Mesenchymal stem cell (in vitro differentiated cells and primary cell): ENCODE data around the gene AQP2.

ENCODE experiments used
- DNase-seq: peaks from one replicate; pipeline ENCODE4 v3.0.0-alpha.2; 2013
- H2AFZ ChIP-seq: one replicate; pipeline ENCODE4 v1.6.1; 2013; ENCODE audit warnings: low read depth, mild to moderate bottlenecking, control low read depth, inconsistent platforms, low read length, moderate library complexity
- H2AK5ac ChIP-seq: 2 replicates; pipeline ENCODE4 v1.6.1; 2013; ENCODE audit warnings: low read length, moderate library complexity, mild to moderate bottlenecking, inconsistent platforms; ENCODE audit not compliant: severe bottlenecking
- H2BK120ac ChIP-seq: one replicate; pipeline ENCODE4 v1.6.1; 2013; ENCODE audit warnings: low read depth, mild to moderate bottlenecking, inconsistent platforms, low read length, moderate library complexity
- H2BK12ac ChIP-seq, 2 experiments: one replicate each; pipeline ENCODE4 v1.6.1; 2013; ENCODE audit warnings: inconsistent platforms in 2 of 2, low read length in 2 of 2, mild to moderate bottlenecking in 2 of 2, moderate library complexity in 2 of 2, control low read depth in 1 of 2
- H2BK15ac ChIP-seq: one replicate; pipeline ENCODE4 v1.6.1; 2013; ENCODE audit warnings: mild to moderate bottlenecking, low read depth, inconsistent platforms; ENCODE audit not compliant: poor library complexity, severe bottlenecking
- H2BK5ac ChIP-seq: 2 replicates; pipeline ENCODE4 v1.6.1; 2013; ENCODE audit warnings: low read depth, mild to moderate bottlenecking, low read length, control low read depth, inconsistent platforms; ENCODE audit not compliant: poor library complexity, severe bottlenecking
- H3K14ac ChIP-seq, 2 experiments: one replicate each; pipeline ENCODE4 v1.6.1; 2013; ENCODE audit warnings: inconsistent platforms in 2 of 2, low read length in 2 of 2, control low read depth in 1 of 2, mild to moderate bottlenecking in 1 of 2, moderate library complexity in 1 of 2
- H3K18ac ChIP-seq, 2 experiments: one replicate each; pipeline ENCODE4 v1.6.1; 2013; ENCODE audit warnings: inconsistent platforms in 2 of 2, low read length in 2 of 2, control low read depth in 1 of 2, low read depth in 1 of 2, mild to moderate bottlenecking in 1 of 2
- H3K23ac ChIP-seq, 2 experiments: one replicate each; pipeline ENCODE4 v1.6.1; 2013; ENCODE audit warnings: inconsistent platforms in 2 of 2, low read length in 2 of 2, mild to moderate bottlenecking in 2 of 2, moderate library complexity in 2 of 2, control low read depth in 1 of 2
- H3K27ac ChIP-seq: 2 replicates; pipeline ENCODE4 v1.5.1; 2013; ENCODE audit warnings: mild to moderate bottlenecking, moderate library complexity, low read length, control low read depth, inconsistent platforms; ENCODE audit not compliant: poor library complexity, severe bottlenecking
- H3K27me3 ChIP-seq, 2 experiments: 2 replicates each; pipeline versions ENCODE4 v1.6.1 to v1.7.0; 2013; ENCODE audit warnings: low read length in 2 of 2, mild to moderate bottlenecking in 2 of 2, moderate library complexity in 2 of 2, control low read depth in 1 of 2, inconsistent platforms in 1 of 2; ENCODE audit not compliant: control insufficient read depth in 1 of 2, insufficient read depth in 1 of 2
- H3K36me3 ChIP-seq, 2 experiments: 2 replicates each; pipeline versions ENCODE4 v1.6.1 to v1.7.0; 2013; ENCODE audit warnings: low read length in 2 of 2, control low read depth in 1 of 2, inconsistent platforms in 1 of 2, low read depth in 1 of 2, mild to moderate bottlenecking in 1 of 2; ENCODE audit not compliant: insufficient read depth in 2 of 2, control insufficient read depth in 1 of 2
- H3K4ac ChIP-seq, 2 experiments: one replicate each; pipeline ENCODE4 v1.6.1; 2013; ENCODE audit warnings: inconsistent platforms in 2 of 2, low read length in 2 of 2, mild to moderate bottlenecking in 2 of 2, moderate library complexity in 2 of 2, control low read depth in 1 of 2, low read depth in 1 of 2
- H3K4me1 ChIP-seq: 2 replicates; pipeline ENCODE4 v1.6.1; 2013; ENCODE audit warnings: low read depth, low read length, control low read depth; ENCODE audit not compliant: control insufficient read depth, insufficient read depth
- H3K4me2 ChIP-seq: 2 replicates; pipeline ENCODE4 v1.6.1; 2013; ENCODE audit warnings: low read length, mild to moderate bottlenecking, inconsistent platforms; ENCODE audit not compliant: poor library complexity, severe bottlenecking
- H3K4me3 ChIP-seq, 2 experiments: 2 replicates each; pipeline versions ENCODE4 v1.5.1 to v1.7.0; 2013; ENCODE audit warnings: low read length in 2 of 2, mild to moderate bottlenecking in 2 of 2, control low read depth in 1 of 2, low read depth in 1 of 2; ENCODE audit not compliant: insufficient read depth in 1 of 2
- H3K79me1 ChIP-seq: replicated peaks from 2 replicates; pipeline ENCODE4 v1.6.1; 2013; ENCODE audit warnings: mild to moderate bottlenecking, control low read depth, low read length, inconsistent platforms; ENCODE audit not compliant: poor library complexity, severe bottlenecking
- H3K9ac ChIP-seq: 2 replicates; pipeline ENCODE4 v1.7.0; 2013; ENCODE audit warnings: mild to moderate bottlenecking, low read length, moderate library complexity
- H3K9me3 ChIP-seq: 2 replicates; pipeline ENCODE4 v1.7.0; 2013; ENCODE audit warnings: mild to moderate bottlenecking, low read length; ENCODE audit not compliant: control insufficient read depth
- H4K8ac ChIP-seq: one replicate; pipeline ENCODE4 v1.6.1; 2013; ENCODE audit warnings: inconsistent platforms, mild to moderate bottlenecking, low read length, moderate library complexity
- H4K91ac ChIP-seq: one replicate; pipeline ENCODE4 v1.6.1; 2013; ENCODE audit warnings: mild to moderate bottlenecking, low read length, inconsistent platforms
- WGBS: methylation state at CpG from one replicate; pipeline ENCODE4 v1.1.7; 2013; ENCODE audit warnings: mixed read lengths; 5-methylcytosine and 5-hydroxymethylcytosine counted together

Gene AQP2

GRCh38 chr12:49916129-49916919 lies 34.2 kb upstream of the AQP2 start:
- no peak for DNase-seq
- Histone ChIP-seq H2BK5ac (no peak overlapping the region), H3K4me1 (no peaks in the 10 kb centered on the region), H3K4ac (no peak overlapping the region), H3K4me2 (no peak overlapping the region), H4K91ac (no peak overlapping the region), H3K23ac (no peak overlapping the region), H3K9me3 (no peaks in the 10 kb centered on the region), H3K36me3 (no peaks in the 10 kb centered on the region), H3K4me3 (no peak overlapping the region), H3K9ac (no peak overlapping the region), H2BK120ac (no peak overlapping the region), H2AK5ac (no peak overlapping the region), H3K18ac (no peak overlapping the region), H2BK12ac (no peak overlapping the region), H3K27me3 (peaks cover 0 to 30% of the 10 kb centered on the region in 2 experiments), H2AFZ (no peak overlapping the region), H3K14ac (no peak overlapping the region), H2BK15ac (no peak overlapping the region), H3K27ac (no peak overlapping the region), H4K8ac (no peak overlapping the region), H3K79me1 (no peaks in the 10 kb centered on the region)
- WGBS, result 85% methylated on average over 5 of the region's 8 CpGs

DNA sequence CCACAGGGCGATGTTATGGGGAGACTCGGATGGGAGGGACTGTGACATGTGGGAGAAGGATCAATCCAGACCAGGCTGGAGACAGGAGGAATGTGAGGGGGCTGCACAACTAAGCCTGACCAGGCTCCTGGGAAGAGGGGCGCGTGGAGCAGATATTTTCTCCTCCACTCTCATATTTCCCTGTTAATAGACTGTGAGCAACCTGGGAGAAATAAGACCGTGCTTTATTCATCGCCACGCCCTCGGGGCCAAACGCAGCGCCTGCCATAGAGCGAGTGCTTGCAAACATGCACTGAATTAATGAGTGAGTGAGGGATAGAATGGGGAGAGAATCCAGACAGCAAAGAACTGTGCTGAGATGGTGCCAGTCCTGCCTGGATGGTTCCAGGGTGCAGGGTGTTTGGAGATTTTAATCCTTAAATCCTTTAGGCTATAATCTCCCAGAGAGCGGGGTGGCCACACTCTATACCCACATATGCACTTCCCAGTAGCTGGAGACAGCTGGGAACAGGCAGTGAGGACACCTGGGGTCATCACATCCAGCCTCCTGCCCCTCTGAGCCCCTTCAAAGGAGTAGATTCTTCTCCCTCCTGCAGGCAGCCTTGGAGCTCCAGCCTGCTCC lies 33.3 kb upstream of the AQP2 start:
- WGBS, result 90% methylated on average over 10 of the region's 12 CpGs
- Histone ChIP-seq H3K4ac (no peak overlapping the region), H3K4me3 (no peak overlapping the region), H3K9me3 (no peaks in the 10 kb centered on the region), H4K8ac (no peak overlapping the region), H2BK12ac (no peak overlapping the region), H3K27me3 (peaks cover 0 to 25% of the 10 kb centered on the region in 2 experiments), H3K9ac (no peak overlapping the region), H3K14ac (no peak overlapping the region), H2BK5ac (no peak overlapping the region), H2AFZ (no peak overlapping the region), H2AK5ac (no peak overlapping the region), H3K79me1 (no peaks in the 10 kb centered on the region), H2BK15ac (no peak overlapping the region), H3K4me2 (no peak overlapping the region), H3K4me1 (no peaks in the 10 kb centered on the region), H3K23ac (no peak overlapping the region), H4K91ac (no peak overlapping the region), H3K27ac (no peak overlapping the region), H3K36me3 (no peaks in the 10 kb centered on the region), H3K18ac (no peak overlapping the region), H2BK120ac (no peak overlapping the region)
- no peak for DNase-seq

DNA sequence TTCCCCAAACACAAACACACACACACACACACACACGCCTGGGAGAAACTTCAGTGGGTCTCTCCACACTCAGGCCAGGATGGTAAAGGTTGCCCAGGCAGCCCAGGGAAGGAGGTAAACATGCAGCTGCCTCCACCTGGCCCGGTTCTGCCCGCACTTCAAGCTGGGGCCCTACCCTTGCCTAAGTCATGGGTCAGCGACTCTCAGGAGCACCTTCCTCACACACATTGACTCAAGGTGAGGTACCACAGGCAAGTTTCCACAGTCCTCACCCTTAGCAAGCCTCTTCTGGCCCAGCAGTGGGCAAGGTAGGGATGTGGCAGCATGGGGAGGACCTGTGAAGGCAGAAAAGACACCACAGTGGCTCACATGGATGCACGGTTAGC lies 32.8 kb upstream of the AQP2 start:
- Histone ChIP-seq H2BK120ac (no peak overlapping the region), H3K18ac (no peak overlapping the region), H3K14ac (no peak overlapping the region), H2BK5ac (no peak overlapping the region), H4K8ac (no peak overlapping the region), H3K9ac (no peak overlapping the region), H2AK5ac (no peak overlapping the region), H3K23ac (no peak overlapping the region), H2BK15ac (no peak overlapping the region), H4K91ac (peak overlapping the region; percentile 18), H2BK12ac (peak overlapping the region in 1 of 2 experiments; percentile 3), H3K27me3 (peaks cover 0 to 22% of the 10 kb centered on the region in 2 experiments), H3K27ac (no peak overlapping the region), H3K79me1 (no peaks in the 10 kb centered on the region), H3K36me3 (no peaks in the 10 kb centered on the region), H3K4me1 (no peaks in the 10 kb centered on the region), H2AFZ (no peak overlapping the region), H3K4ac (no peak overlapping the region), H3K4me2 (no peak overlapping the region), H3K4me3 (no peak overlapping the region), H3K9me3 (no peaks in the 10 kb centered on the region)
- WGBS, result 92% methylated on average over 5 of the region's 5 CpGs
- DNase-seq, result no peak

GRCh38 chr12:49920241-49920914 lies 30.2 kb upstream of the AQP2 start:
- no peak overlapping the region for H2AFZ ChIP-seq
- no peaks in the 10 kb centered on the region for H3K9me3 ChIP-seq
- H3K27me3 ChIP-seq, result peaks cover 0 to 18% of the 10 kb centered on the region in 2 experiments
- no peaks in the 10 kb centered on the region for H3K4me1 ChIP-seq
- no peak overlapping the region for H3K18ac ChIP-seq
- 69% methylated on average over 12 of the region's 12 CpGs for WGBS
- no peak overlapping the region for H2BK5ac ChIP-seq
- H2BK120ac ChIP-seq, result no peak overlapping the region
- peak overlapping the region; percentile 23 for H4K91ac ChIP-seq
- peak; percentile 42 for DNase-seq
- H3K79me1 ChIP-seq, result no peaks in the 10 kb centered on the region
- H3K4ac ChIP-seq, result no peak overlapping the region
- H4K8ac ChIP-seq, result no peak overlapping the region
- peak overlapping the region; percentile 55 for H2BK15ac ChIP-seq
- no peak overlapping the region for H3K27ac ChIP-seq
- no peaks in the 10 kb centered on the region for H3K36me3 ChIP-seq
- no peak overlapping the region for H3K4me2 ChIP-seq
- H3K9ac ChIP-seq, result no peak overlapping the region
- peak overlapping the region in 1 of 2 experiments; percentile 57 for H3K14ac ChIP-seq
- no peak overlapping the region for H3K23ac ChIP-seq
- no peak overlapping the region for H3K4me3 ChIP-seq
- H2BK12ac ChIP-seq, result peak overlapping the region in 1 of 2 experiments; percentile 83
- no peak overlapping the region for H2AK5ac ChIP-seq
